ENCODE results near the gene RAB17. TPM values are rescaled to one million over a fixed set of nuclear protein-coding genes. Genes with fewer than 3 reads are reported as not detected.

The RAB17 gene
- total and polyA plus RNA-seq, 2 of the 4 experiments (the other 2 are of a cell fraction): 0.41 TPM; not detected in 1

- H2AFZ ChIP-seq (replicated peaks; ENCODE audit: low read length, poor library complexity): no peak overlapping the region
- ChIA-PET POLR2A (ENCODE audit: unreplicated experiment) (no interaction called here), CTCF (no interaction called here)
- no peaks in the 10 kb centered on the region for H3K27me3 ChIP-seq (ENCODE audit: control insufficient read depth, insufficient read depth, low read length)
- dilution Hi-C loops (cut with HindIII; ENCODE audit: low sequenced_read_pairs, unreplicated experiment): no loop called here
- no peak overlapping the region for H2BK120ac ChIP-seq (ENCODE audit: low read depth, low read length)
- H4K5ac ChIP-seq (ENCODE audit: low read depth, low read length): no peak overlapping the region
- no peak overlapping the region for H3K4me2 ChIP-seq (ENCODE audit: low read depth, low read length)
- no peak overlapping the region for H2BK15ac ChIP-seq (ENCODE audit: low read depth, low read length)
- no peaks in the 10 kb centered on the region; the same call in 1 of the 2 replicates for H3K9me1 ChIP-seq (ENCODE audit: insufficient read depth, low read length)
- H2AK5ac ChIP-seq (ENCODE audit: low read depth, low read length): no peak overlapping the region
- no peak overlapping the region for H3K23ac ChIP-seq (ENCODE audit: low read depth, low read length)
- H4K8ac ChIP-seq (ENCODE audit: low read depth in 2 of 2, low read length in 2 of 2): no peak overlapping the region
- no peaks in the 10 kb centered on the region for H3K9me3 ChIP-seq (ENCODE audit: control insufficient read depth, insufficient read depth, low read length)
- no peak overlapping the region for H4K91ac ChIP-seq (ENCODE audit: insufficient read depth, low read depth, low read length)
- H3K36me3 ChIP-seq (ENCODE audit: control insufficient read depth, insufficient read depth, low read length): 0 out of 2 replicates have a peak, but pooled peaks cover 3% of the 10 kb centered on the region
- no TSS peak for BruUV-seq (replicated peaks)
- intact Hi-C loops (cut with micrococcal nuclease): no loop called here
- no peak overlapping the region for H2AK9ac ChIP-seq (replicated peaks; ENCODE audit: low read depth, low read length, poor library complexity)
- H3K27ac ChIP-seq (ENCODE audit: insufficient read depth, low read length): no peak overlapping the region
- no peak overlapping the region for H3K14ac ChIP-seq (replicated peaks; ENCODE audit: low read depth, low read length)
- DNase-seq (no peak), ATAC-seq (ENCODE audit: low read depth) (no peak)
- no peak overlapping the region for H3K4ac ChIP-seq (ENCODE audit: low read depth, low read length)
- H4K20me1 ChIP-seq (ENCODE audit: insufficient read depth, low read length): no peaks in the 10 kb centered on the region
- no peak overlapping the region for H3K9ac ChIP-seq (ENCODE audit: low read depth, low read length)
- H3K4me1 ChIP-seq (ENCODE audit: control insufficient read depth, insufficient read depth, low read length): peaks cover 4% of the 10 kb centered on the region; the same call in 1 of the 2 replicates
- H2BK5ac ChIP-seq (ENCODE audit: low read depth, low read length, poor library complexity, severe bottlenecking): no peak overlapping the region
- no peak overlapping the region for H3K18ac ChIP-seq (ENCODE audit: low read depth, low read length)
- in situ Hi-C loops (cut with MboI; ENCODE audit: low sequenced_read_pairs): no loop called here
- 96% methylated on average over 7 of the region's 18 CpGs; no CpG with 5 or more reads in 1 of the 2 experiments for WGBS, 2 experiments (ENCODE audit: extremely low coverage in 2 of 2, insufficient read length in 1 of 2)
- no peaks in the 10 kb centered on the region; a peak in 1 of 4 replicates for H3K79me1 ChIP-seq (ENCODE audit: low read depth in 1 of 2, low read length in 2 of 2)
- no peak for TF ChIP-seq MXI1 (IDR thresholded peaks at IDR 0.05; ENCODE audit: borderline replicate concordance, low read depth, low read length)
- no peak for TF ChIP-seq ELK1 (IDR thresholded peaks at IDR 0.05; ENCODE audit: borderline replicate concordance, low read depth, low read length)
- no peak for TF ChIP-seq NFE2L2 (IDR thresholded peaks at IDR 0.05; ENCODE audit: low read depth, low read length)
- no peak for TF ChIP-seq FOS (IDR thresholded peaks at IDR 0.05; ENCODE audit: low read depth, low read length)
- TF ChIP-seq RCOR1 (IDR thresholded peaks at IDR 0.05; ENCODE audit: insufficient replicate concordance, low read length): no peak
- no peak for TF ChIP-seq CTCF (conservative IDR thresholded peaks at IDR 0.05; ENCODE audit: low read depth, low read length)
- no peak for TF ChIP-seq CEBPB (IDR thresholded peaks at IDR 0.05; ENCODE audit: low read depth, low read length)
- TF ChIP-seq POLR2A (IDR thresholded peaks at IDR 0.05; ENCODE audit: low read depth, low read length): no peak
- TF ChIP-seq MAZ (IDR thresholded peaks at IDR 0.05; ENCODE audit: borderline replicate concordance, low read depth, low read length): no peak
- TF ChIP-seq CHD1 (IDR thresholded peaks at IDR 0.05; ENCODE audit: low read depth, low read length): no peak
- TF ChIP-seq SMC3 (IDR thresholded peaks at IDR 0.05; ENCODE audit: low read depth, low read length): no peak
- no peak for TF ChIP-seq RAD21 (IDR thresholded peaks at IDR 0.05; ENCODE audit: low read length)
- TF ChIP-seq USF2 (IDR thresholded peaks at IDR 0.05; ENCODE audit: low read depth, low read length): no peak
- no peak for TF ChIP-seq RFX5 (IDR thresholded peaks at IDR 0.05; ENCODE audit: low read depth, low read length)
- TF ChIP-seq BHLHE40 (IDR thresholded peaks at IDR 0.05; ENCODE audit: low read depth, low read length): no peak
- TF ChIP-seq MAFK (IDR thresholded peaks at IDR 0.05; ENCODE audit: low read depth, low read length): no peak
- no peak overlapping the region for H2BK20ac ChIP-seq (ENCODE audit: low read depth, low read length)
- H3K56ac ChIP-seq (ENCODE audit: extremely low read depth, insufficient read depth, low read length): no peak overlapping the region
- H3K4me3 ChIP-seq (ENCODE audit: insufficient read depth, low read depth, low read length): no peak overlapping the region
These were observed 48.4 kb downstream of the RAB17 start for GRCh38 chr2:237542001-237542704.

All from IMR-90 (cell line).